Ishikawa (cell line): ENCODE results near the gene HEATR9.

Experiments
- CEBPB ChIP-seq: IDR thresholded peaks from 2 replicates; pipeline ENCODE4 v1.6.1; 2012
- CREB1 ChIP-seq: IDR thresholded peaks from 2 replicates; pipeline ENCODE4 v1.6.1; 2012; ENCODE audit warnings: low read depth
- EP300 ChIP-seq: IDR thresholded peaks from 2 replicates; pipeline ENCODE4 v1.6.1; 2012; ENCODE audit warnings: borderline replicate concordance
- NFIC ChIP-seq: IDR thresholded peaks from 2 replicates; pipeline ENCODE4 v1.6.1; 2012
- TAF1 ChIP-seq: IDR thresholded peaks from 2 replicates; pipeline ENCODE4 v1.6.1; 2012; ENCODE audit warnings: low read depth, mild to moderate bottlenecking
- YY1 ChIP-seq: IDR thresholded peaks from 2 replicates; pipeline ENCODE4 v1.6.1; 2012; ENCODE audit warnings: low read depth
- TF ChIP-seq, protein P1 (sequence below): IDR thresholded peaks from 2 replicates; pipeline ENCODE4 v1.6.1; 2012; ENCODE audit warnings: low read depth, mild to moderate bottlenecking
- TF ChIP-seq, protein P2 (sequence below): IDR thresholded peaks from 2 replicates; pipeline ENCODE4 v1.6.1; 2012
- TF ChIP-seq, protein P3 (sequence below): IDR thresholded peaks from 2 replicates; pipeline ENCODE4 v1.6.1; 2012

DNA sequence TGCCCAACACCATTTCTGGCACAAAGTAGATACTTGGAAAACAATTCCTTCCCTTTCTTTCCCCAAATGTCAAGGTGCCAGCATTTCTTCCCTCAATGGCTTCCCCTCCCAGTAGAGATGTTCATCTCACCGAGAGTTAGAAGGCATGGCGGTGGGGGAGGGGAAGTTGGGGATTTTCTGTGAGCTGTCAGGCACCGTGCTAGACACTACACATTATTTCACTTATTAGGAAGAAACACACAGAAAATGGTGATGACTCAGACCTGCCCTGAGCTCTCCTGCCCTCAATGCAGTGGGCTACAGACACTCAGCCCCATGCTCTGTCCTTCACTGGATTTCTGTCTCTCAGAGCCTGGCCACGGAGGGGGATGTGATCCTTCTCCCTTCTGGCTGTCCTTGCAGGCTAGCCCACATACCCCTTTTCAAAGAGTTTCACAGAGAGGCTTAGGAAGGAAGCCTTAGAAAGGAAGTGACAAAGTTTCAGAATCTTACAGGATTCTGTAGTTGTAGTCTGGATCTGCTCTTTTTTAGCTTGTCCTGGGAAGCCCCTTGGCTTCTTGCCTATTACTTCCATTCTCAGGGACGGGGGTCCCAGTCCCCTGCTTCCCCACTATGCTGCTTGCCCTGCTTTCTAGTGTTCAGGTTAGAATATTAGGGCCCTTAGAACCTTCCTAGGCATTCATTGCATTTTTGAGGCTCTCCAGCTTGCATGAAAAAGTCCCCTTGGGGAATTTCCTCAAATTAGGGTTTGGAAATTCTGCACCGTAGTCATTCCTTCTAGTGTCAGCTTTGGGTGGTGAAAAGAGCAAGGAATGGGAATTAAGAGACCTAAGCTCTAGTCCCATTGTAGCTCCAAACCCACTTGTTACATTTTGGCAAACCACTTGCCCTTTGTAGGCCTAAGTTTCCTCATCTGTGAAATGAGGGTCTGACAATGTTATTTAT, 23.7 kb upstream of the HEATR9 start:
- TF ChIP-seq, protein P1, sequence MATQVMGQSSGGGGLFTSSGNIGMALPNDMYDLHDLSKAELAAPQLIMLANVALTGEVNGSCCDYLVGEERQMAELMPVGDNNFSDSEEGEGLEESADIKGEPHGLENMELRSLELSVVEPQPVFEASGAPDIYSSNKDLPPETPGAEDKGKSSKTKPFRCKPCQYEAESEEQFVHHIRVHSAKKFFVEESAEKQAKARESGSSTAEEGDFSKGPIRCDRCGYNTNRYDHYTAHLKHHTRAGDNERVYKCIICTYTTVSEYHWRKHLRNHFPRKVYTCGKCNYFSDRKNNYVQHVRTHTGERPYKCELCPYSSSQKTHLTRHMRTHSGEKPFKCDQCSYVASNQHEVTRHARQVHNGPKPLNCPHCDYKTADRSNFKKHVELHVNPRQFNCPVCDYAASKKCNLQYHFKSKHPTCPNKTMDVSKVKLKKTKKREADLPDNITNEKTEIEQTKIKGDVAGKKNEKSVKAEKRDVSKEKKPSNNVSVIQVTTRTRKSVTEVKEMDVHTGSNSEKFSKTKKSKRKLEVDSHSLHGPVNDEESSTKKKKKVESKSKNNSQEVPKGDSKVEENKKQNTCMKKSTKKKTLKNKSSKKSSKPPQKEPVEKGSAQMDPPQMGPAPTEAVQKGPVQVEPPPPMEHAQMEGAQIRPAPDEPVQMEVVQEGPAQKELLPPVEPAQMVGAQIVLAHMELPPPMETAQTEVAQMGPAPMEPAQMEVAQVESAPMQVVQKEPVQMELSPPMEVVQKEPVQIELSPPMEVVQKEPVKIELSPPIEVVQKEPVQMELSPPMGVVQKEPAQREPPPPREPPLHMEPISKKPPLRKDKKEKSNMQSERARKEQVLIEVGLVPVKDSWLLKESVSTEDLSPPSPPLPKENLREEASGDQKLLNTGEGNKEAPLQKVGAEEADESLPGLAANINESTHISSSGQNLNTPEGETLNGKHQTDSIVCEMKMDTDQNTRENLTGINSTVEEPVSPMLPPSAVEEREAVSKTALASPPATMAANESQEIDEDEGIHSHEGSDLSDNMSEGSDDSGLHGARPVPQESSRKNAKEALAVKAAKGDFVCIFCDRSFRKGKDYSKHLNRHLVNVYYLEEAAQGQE: no peak
- TF ChIP-seq CEBPB (no peak), TAF1 (no peak), YY1 (no peak), CREB1 (no peak), EP300 (no peak), NFIC (no peak)
- TF ChIP-seq, protein P2, sequence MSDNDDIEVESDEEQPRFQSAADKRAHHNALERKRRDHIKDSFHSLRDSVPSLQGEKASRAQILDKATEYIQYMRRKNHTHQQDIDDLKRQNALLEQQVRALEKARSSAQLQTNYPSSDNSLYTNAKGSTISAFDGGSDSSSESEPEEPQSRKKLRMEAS: no peak
- TF ChIP-seq, protein P3, sequence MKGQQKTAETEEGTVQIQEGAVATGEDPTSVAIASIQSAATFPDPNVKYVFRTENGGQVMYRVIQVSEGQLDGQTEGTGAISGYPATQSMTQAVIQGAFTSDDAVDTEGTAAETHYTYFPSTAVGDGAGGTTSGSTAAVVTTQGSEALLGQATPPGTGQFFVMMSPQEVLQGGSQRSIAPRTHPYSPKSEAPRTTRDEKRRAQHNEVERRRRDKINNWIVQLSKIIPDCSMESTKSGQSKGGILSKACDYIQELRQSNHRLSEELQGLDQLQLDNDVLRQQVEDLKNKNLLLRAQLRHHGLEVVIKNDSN: no peak
